ENCODE results near the gene TRIM66.

TRIM66 gene

DNA sequence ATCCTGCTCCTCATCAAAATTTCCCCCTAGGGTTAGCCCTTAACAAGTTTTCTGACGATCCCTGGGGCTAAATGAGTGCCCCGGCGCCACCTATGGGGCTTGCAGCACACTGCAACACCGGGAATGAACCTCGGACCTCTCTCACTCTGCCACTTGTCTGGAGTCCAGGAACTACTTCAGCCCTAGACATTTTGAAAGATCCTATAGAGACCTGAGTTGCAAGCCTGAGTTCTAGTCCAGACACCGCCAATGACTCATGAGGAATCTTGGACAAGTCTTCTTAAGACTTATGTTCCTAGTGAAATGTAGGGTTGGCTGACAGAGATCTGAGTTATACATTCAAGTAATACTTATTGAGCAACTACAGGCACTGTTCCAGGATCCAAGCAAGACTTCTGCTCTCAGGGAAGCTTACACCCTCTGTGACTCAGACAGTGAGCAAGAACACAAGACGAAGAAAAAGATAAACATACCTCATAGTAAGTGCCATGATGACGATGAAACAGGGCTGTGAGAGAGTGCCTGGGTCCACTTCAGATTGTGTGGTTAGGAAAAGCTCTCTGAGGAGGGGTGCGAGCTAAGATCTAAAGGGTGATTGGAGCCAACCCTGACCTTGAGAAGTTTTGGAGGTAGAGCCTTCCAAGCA is 78.3 kb downstream of the TRIM66 start:
- H3K9ac ChIP-seq (ENCODE audit: low read depth, low read length) = no peak overlapping the region; the same call in 1 of the 2 replicates
- H3K4me1 ChIP-seq (ENCODE audit: insufficient read depth, low read length) = no peaks in the 10 kb centered on the region
- H3K9me3 ChIP-seq (ENCODE audit: control insufficient read depth, insufficient read depth, low read length) = no peaks in the 10 kb centered on the region
- no peaks in the 10 kb centered on the region for H3K36me3 ChIP-seq (ENCODE audit: insufficient read depth, low read length)

DNA sequence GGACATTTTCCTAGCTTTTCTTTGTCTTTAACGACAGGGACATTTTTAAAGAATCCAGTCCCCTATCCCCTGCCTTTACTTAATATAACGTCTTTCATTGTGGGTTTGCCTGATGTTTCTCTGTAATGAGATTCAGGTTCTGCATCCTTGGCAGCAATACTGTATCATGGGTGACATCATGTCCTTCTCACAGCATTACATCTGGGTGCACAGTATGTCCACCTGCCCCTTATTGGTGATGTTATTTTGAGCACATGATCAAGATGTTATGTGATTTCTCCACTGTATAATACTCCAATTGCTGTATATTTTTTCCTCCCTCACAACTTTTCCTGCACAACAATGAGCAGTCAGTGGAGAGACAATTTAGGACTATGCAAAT is 78.8 kb downstream of the TRIM66 start:
- no peak overlapping the region for H3K9ac ChIP-seq (ENCODE audit: low read depth, low read length)
- H3K36me3 ChIP-seq (ENCODE audit: insufficient read depth, low read length) = no peaks in the 10 kb centered on the region
- H3K4me1 ChIP-seq (ENCODE audit: insufficient read depth, low read length) = no peaks in the 10 kb centered on the region
- no peaks in the 10 kb centered on the region for H3K9me3 ChIP-seq (ENCODE audit: control insufficient read depth, insufficient read depth, low read length)

DNA sequence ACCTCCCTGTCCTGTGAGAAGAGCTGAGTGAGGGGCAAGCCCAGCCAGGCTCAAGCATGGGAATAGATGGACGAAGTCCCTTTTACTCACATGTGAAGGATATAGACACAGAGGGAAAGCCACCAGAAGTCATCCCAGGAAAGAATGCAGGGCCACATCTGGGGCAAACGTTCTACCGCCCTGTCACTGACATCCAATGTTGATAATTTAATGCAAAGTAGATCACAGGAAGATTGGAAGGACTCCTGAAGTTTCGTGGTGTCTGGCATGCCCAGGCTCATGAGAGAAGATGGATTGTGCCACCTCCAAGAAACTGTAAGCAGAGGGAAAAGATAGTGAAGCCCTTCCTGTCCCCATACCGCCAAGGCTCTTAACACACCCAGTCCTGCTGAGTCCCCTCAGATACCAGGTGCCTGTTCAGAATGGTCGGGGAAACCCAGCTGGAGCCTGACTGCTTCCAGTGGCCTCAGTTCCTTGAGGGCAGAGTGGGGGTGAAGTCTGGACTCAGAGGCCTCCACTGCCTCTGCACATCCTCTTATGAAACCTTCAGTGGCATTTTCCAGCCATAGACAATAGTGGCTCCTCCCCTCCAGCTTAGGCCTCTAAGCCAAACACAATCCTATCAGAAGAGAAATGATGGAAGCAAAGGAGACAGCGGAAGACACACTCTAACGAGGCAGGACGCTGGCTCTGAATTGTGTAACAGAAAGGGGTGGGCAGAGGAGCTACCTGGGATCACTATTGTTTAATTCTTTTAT is 80.9 kb downstream of the TRIM66 start:
- Histone ChIP-seq H3K9me3 (ENCODE audit: control insufficient read depth, insufficient read depth, low read length) (no peaks in the 10 kb centered on the region), H3K4me1 (ENCODE audit: insufficient read depth, low read length) (no peaks in the 10 kb centered on the region), H3K9ac (ENCODE audit: low read depth, low read length) (no peak overlapping the region), H3K36me3 (ENCODE audit: insufficient read depth, low read length) (no peaks in the 10 kb centered on the region)

DNA sequence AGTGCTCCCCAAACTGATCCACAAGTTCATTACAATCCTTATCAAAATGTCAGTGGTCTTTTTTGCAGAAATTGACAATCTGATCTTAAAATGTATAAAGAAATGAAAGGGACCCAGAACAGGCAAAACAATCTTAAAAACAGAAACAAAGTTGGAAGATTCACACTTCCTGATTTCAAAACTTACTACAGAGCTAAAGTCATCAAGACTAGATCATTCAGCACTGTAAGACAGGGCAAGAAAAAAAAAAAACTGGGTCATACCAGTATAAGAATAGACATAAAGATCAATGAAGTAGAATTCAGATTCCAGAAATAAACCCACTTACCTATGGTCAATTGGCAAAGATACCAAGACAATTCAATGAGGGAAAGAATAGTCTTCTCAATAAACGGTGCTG is 84.0 kb downstream of the TRIM66 start:
- Histone ChIP-seq H3K9me3 (ENCODE audit: control insufficient read depth, insufficient read depth, low read length) (no peaks in the 10 kb centered on the region), H3K9ac (ENCODE audit: low read depth, low read length) (no peak overlapping the region), H3K36me3 (ENCODE audit: insufficient read depth, low read length) (no peaks in the 10 kb centered on the region), H3K4me1 (ENCODE audit: insufficient read depth, low read length) (no peaks in the 10 kb centered on the region)

DNA sequence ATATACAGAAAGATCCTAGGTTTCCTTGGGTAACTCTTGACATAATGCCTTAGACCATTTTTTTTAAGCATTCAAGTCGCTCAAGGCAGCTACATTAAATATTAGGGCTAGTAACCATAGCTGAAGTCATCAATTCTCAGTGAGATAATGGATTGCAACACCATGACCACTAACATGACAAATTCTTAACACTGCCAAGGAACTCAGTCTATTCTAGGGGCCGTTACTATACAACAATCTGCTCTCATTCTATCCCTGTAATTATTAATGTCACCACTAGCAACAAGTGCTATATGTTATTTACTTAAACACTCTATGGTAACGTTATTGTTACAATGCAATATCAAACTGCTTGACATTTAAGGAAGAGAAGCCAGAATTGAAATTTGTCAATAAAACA is 85.3 kb downstream of the TRIM66 start:
- Histone ChIP-seq H3K9ac (ENCODE audit: low read depth, low read length) (no peak overlapping the region), H3K36me3 (ENCODE audit: insufficient read depth, low read length) (no peaks in the 10 kb centered on the region)

DNA sequence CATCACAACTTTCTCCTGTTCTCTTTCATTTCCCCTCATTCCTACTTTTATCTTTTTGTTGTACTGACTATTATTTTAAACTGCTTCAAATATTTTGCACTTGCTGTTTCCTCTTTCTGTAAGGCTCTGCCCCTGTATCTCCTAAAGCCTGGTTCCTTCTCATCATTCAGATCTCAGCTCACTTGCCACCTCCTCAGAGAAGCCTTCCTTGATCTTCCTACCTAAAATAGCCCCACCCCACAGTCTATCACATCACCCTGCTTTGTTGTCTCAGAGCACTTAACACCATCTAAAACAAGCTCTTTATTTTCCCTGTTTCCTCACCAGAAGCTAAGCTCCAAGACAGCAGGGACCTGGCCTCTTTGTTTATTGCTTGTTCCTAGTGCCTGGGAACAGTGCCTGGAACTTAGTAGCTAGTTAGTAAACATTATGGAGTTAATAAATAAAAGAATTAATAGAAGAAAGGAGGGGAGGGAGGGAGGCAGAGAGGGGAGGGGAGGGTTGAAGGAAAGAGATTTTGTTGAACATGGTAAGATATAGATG is 85.9 kb downstream of the TRIM66 start:
- no peaks in the 10 kb centered on the region for H3K4me1 ChIP-seq (ENCODE audit: insufficient read depth, low read length)
- no peaks in the 10 kb centered on the region for H3K9me3 ChIP-seq (ENCODE audit: control insufficient read depth, insufficient read depth, low read length)
- H3K36me3 ChIP-seq (ENCODE audit: insufficient read depth, low read length) = no peaks in the 10 kb centered on the region
- H3K9ac ChIP-seq (ENCODE audit: low read depth, low read length) = no peak overlapping the region

More for the DNA sequence above, 85.3 kb downstream of the TRIM66 start:
- Histone ChIP-seq H3K4me1 (ENCODE audit: insufficient read depth, low read length) (no peaks in the 10 kb centered on the region), H3K9me3 (ENCODE audit: control insufficient read depth, insufficient read depth, low read length) (no peaks in the 10 kb centered on the region)

DNA sequence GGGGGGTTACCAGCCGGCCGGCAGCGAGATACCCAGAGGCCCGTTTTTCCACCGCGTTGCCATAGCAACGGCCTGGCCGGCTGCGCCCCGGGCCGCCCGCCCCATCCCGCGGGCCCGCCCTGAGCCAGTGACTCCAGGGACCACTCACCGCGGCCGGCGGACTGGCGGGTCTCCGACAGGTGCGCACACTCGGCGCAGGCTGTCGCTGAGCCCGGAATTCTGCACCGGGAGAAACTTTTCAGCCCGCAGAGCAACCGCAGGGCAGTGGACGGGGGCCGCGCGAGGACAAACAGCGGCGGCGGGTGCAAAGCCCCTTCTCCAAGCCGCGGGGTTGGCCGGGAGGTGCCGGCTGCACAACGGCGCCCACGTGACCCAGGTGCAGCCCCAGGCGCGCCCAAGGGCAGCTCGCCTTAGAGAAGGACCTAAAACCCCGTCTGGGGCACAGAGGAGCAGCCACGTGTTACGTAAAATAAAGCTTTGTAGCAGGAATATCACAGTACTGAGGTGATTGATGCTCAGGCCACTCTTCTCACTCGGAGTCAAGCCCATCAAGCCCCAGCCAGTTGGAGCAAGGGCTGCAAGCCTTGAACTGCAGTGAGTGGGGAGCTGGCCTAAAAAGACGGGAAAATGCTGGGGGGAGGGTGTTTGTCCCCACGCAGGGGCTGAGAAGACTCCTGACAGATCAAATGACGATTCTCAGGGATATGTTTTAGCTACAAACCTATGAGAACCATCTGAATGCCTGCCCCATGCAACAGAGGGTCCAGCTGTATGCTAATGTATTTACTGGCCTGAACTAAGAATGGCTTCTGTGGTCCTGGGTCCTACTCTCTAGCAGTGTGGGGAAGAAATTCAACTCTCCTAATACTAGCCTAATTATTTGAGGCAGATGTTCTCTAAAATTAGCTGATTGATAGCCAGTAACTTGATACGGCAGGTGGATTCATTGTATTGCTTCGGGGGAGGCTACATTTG is 88.2 kb downstream of the TRIM66 start, which contains the start of gene STK33:
Gene STK33 (minus strand): TSS at position 294 of the 975 bp plus-strand sequence. CDS start 119,323 bp downstream, outside the sequence.
- Histone ChIP-seq H3K36me3 (ENCODE audit: insufficient read depth, low read length) (no peaks in the 10 kb centered on the region), H3K4me1 (ENCODE audit: insufficient read depth, low read length) (no peaks in the 10 kb centered on the region), H3K9me3 (ENCODE audit: control insufficient read depth, insufficient read depth, low read length) (no peaks in the 10 kb centered on the region), H3K9ac (ENCODE audit: low read depth, low read length) (peak within 1 kb of the TSS; percentile 82)

DNA sequence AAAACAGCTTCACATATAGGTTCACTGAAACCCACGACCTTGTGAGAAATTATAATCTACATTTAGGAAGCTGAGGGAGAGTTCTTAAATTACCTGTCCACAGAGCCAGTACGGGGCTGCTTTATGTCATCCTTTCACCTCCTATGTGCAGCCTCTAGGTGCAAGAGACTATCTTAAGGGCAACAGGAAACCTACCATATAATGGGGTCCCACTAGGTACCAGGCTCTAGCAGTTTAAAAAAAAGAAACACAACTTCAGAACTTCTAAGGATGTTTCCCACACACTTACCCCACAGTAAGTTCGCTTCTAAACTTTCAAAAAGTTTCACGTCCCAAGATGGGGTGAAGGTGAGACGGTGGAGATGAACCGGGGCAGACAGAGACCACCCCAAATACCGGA is 89.0 kb downstream of the TRIM66 start:
- H3K9ac ChIP-seq (ENCODE audit: low read depth, low read length) = peak overlapping the region; percentile 82; the same call in 1 of the 2 replicates

DNA sequence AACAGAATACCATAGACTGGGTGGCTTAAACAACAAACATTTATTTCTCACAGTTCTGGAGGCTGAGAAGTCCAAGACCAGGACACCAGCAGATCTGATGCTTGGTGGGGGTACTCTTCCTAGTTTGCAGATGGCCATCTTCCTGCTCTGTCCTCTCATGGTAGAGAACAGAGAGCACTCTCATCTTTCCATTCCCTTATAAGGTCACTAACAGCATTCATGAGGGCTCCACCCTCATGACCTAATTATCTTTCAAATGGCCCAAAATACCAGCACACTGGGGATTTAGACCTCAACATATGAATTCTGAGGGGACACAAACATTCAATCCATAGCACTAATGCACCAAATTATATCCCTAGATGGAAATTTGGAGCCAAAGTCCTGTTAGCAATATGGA is 94.5 kb downstream of the TRIM66 start:
- Histone ChIP-seq H3K36me3 (ENCODE audit: insufficient read depth, low read length) (no peaks in the 10 kb centered on the region), H3K4me1 (ENCODE audit: insufficient read depth, low read length) (peaks cover 5% of the 10 kb centered on the region; the same call in 1 of the 2 replicates), H3K9me3 (ENCODE audit: control insufficient read depth, insufficient read depth, low read length) (no peaks in the 10 kb centered on the region), H3K9ac (ENCODE audit: low read depth, low read length) (no peak overlapping the region)

More for the DNA sequence above, 89.0 kb downstream of the TRIM66 start:
- H3K36me3 ChIP-seq (ENCODE audit: insufficient read depth, low read length) = no peaks in the 10 kb centered on the region
- no peaks in the 10 kb centered on the region for H3K4me1 ChIP-seq (ENCODE audit: insufficient read depth, low read length)
- no peaks in the 10 kb centered on the region for H3K9me3 ChIP-seq (ENCODE audit: control insufficient read depth, insufficient read depth, low read length)

DNA sequence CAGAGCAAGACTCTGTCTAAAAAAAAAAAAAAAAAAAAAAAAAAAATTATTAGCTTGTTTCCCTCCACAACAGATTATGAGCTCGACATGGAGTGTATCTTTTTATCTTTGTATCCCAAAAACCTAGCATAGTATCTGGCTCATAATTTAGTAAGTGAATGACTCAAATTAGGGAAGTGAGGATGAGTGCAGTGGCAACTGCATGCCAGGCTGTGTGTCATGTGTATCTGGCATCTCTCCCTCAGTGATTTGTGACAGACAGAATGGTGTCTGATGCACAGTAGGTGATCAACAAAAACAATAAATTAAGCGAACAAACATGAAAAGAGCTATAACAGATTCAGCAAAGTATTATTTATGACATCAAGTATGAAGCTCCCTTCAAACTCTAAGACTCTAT is 95.7 kb downstream of the TRIM66 start:
- H3K9me3 ChIP-seq (ENCODE audit: control insufficient read depth, insufficient read depth, low read length) = no peaks in the 10 kb centered on the region
- no peaks in the 10 kb centered on the region for H3K36me3 ChIP-seq (ENCODE audit: insufficient read depth, low read length)
- no peak overlapping the region for H3K9ac ChIP-seq (ENCODE audit: low read depth, low read length)
- H3K4me1 ChIP-seq (ENCODE audit: insufficient read depth, low read length) = peaks cover 5% of the 10 kb centered on the region; the same call in 1 of the 2 replicates

DNA sequence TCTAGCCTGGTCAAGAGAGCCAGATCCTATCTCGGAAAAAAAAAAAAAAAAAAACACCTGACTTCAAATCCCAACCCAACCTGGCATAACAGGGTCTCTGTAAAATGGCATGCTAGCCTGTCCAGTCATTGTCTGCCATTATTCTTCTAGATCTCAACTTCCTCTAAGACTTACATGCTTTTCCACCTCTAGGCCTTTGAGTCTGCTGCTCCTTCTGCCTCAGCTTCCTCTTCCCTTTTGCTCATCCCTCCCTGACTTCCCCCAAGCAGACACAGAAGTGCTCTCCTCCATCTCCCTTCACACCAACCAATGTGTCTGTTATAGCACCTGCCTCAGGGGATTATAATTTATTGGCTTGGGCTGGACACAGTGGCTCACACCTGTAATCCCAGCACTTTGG is 96.3 kb downstream of the TRIM66 start:
- Histone ChIP-seq H3K4me1 (ENCODE audit: insufficient read depth, low read length) (peaks cover 5% of the 10 kb centered on the region; the same call in 1 of the 2 replicates), H3K9ac (ENCODE audit: low read depth, low read length) (no peak overlapping the region), H3K36me3 (ENCODE audit: insufficient read depth, low read length) (no peaks in the 10 kb centered on the region), H3K9me3 (ENCODE audit: control insufficient read depth, insufficient read depth, low read length) (no peaks in the 10 kb centered on the region)

DNA sequence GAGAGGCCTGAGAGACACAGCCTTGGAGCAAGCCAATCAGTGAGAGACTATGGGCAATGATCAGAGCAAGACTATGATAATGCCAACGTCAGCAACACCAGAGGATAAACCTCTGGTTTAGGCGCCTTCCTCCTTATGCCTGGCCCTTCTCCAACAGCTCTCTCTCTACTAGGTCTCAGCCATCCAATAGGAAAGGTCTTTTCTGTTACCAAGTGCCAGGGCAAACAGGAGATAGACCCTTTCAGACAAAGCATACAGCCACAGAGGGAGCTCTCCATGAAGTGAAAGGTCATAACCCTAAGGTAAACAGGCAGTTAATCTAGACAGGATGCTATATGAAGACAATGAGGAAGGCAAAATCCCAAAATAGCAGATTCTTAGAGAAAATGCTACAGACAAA is 98.0 kb downstream of the TRIM66 start:
- Histone ChIP-seq H3K4me1 (ENCODE audit: insufficient read depth, low read length) (peaks cover 5% of the 10 kb centered on the region; the same call in 1 of the 2 replicates), H3K9ac (ENCODE audit: low read depth, low read length) (no peak overlapping the region), H3K9me3 (ENCODE audit: control insufficient read depth, insufficient read depth, low read length) (no peaks in the 10 kb centered on the region), H3K36me3 (ENCODE audit: insufficient read depth, low read length) (no peaks in the 10 kb centered on the region)

DNA sequence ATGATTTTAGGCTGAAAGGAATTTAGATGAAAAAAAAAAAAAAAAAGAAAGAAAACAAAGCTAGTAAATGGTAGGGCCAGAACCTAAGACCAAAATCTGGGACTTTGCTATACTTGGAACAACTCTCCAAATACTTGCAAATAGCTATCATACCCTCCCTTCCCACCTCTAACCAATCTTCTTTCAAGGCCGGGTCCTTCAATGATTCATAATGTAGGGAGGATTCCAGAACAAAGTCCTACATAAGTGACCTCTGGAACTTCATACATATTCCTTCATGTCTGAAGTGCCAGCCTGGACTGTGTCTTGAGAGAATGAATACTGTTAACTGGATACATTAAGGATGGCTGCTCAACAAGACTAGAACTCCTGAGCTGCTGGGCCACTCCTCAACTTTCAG is 98.4 kb downstream of the TRIM66 start:
- no peak overlapping the region for H3K9ac ChIP-seq (ENCODE audit: low read depth, low read length)

DNA sequence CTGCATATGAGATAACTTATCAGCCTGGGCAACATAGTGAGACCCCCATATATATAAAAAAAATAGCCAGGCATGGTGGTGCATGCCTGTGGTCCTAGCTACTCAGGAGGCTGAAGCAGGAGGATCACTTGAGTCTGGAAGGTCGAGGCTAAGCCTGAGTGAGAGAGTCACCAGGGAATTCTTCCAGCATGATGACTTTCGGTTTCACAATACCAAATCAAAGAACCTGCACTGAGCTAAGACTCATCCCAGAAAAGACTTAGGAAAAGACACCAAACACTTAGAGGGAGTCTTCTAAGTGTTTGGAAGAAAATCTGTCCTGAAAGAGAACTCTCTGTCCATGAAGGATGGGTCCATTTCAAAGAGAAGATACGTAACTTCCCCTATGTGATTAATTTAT is 101.2 kb downstream of the TRIM66 start:
- peaks cover 5% of the 10 kb centered on the region; the same call in 1 of the 2 replicates for H3K4me1 ChIP-seq (ENCODE audit: insufficient read depth, low read length)
- H3K9ac ChIP-seq (ENCODE audit: low read depth, low read length) = no peak overlapping the region
- H3K9me3 ChIP-seq (ENCODE audit: control insufficient read depth, insufficient read depth, low read length) = no peaks in the 10 kb centered on the region
- H3K36me3 ChIP-seq (ENCODE audit: insufficient read depth, low read length) = no peaks in the 10 kb centered on the region

More for the DNA sequence above, 98.4 kb downstream of the TRIM66 start:
- Histone ChIP-seq H3K9me3 (ENCODE audit: control insufficient read depth, insufficient read depth, low read length) (no peaks in the 10 kb centered on the region), H3K4me1 (ENCODE audit: insufficient read depth, low read length) (peaks cover 5% of the 10 kb centered on the region; the same call in 1 of the 2 replicates), H3K36me3 (ENCODE audit: insufficient read depth, low read length) (no peaks in the 10 kb centered on the region)
